Kidney (tissue), 14 donors: ENCODE results near the gene CYRIA. TPM values are rescaled to one million over a fixed set of nuclear protein-coding genes. Genes with fewer than 3 reads are reported as not detected.

ENCODE experiments used
- DNase-seq, 5 donors: peaks; one replicate each; pipeline ENCODE4 v3.0.0-alpha.2; 2013 to 2020
- FAIRE-seq: peaks from 2 replicates; lab custom pipeline; 2012; peaks lifted over from hg19 to GRCh38; lab: Jason Lieb, UNC
- H3K27ac ChIP-seq, 2 donors: one replicate each; pipeline ENCODE4 v1.7.0; 2013; ENCODE audit warnings: low read depth in 2 of 2, low read length in 2 of 2, inconsistent platforms in 1 of 2
- H3K27me3 ChIP-seq: one replicate; pipeline ENCODE4 v1.7.1; 2013; ENCODE audit warnings: low read length, inconsistent platforms; ENCODE audit not compliant: control insufficient read depth, insufficient read depth
- H3K36me3 ChIP-seq, 3 donors: one replicate each; pipeline versions ENCODE4 v1.7.0 to v1.7.1; 2013; ENCODE audit warnings: low read length in 3 of 3, control low read depth in 1 of 3, inconsistent platforms in 1 of 3; ENCODE audit not compliant: insufficient read depth in 3 of 3, control insufficient read depth in 2 of 3
- H3K4me1 ChIP-seq, 3 donors: one replicate each; pipeline versions ENCODE4 v1.7.0 to v1.7.1; 2013; ENCODE audit warnings: low read length in 3 of 3, inconsistent platforms in 1 of 3, low read depth in 1 of 3; ENCODE audit not compliant: control insufficient read depth in 2 of 3, insufficient read depth in 2 of 3
- H3K4me3 ChIP-seq, 3 donors: one replicate each; pipeline versions ENCODE4 v1.7.0 to v1.8.1; 2013; ENCODE audit warnings: low read length in 3 of 3, control low read depth in 1 of 3, inconsistent platforms in 1 of 3
- H3K9ac ChIP-seq, 3 donors: one replicate each; pipeline versions ENCODE4 v1.7.0 to v1.7.1; 2013; ENCODE audit warnings: low read length in 3 of 3, control low read depth in 1 of 3, inconsistent platforms in 1 of 3
- H3K9me3 ChIP-seq, 3 donors: one replicate each; pipeline versions ENCODE4 v1.7.0 to v1.7.1; 2013; ENCODE audit warnings: low read length in 3 of 3, control low read depth in 1 of 3, inconsistent platforms in 1 of 3; ENCODE audit not compliant: control insufficient read depth in 2 of 3, insufficient read depth in 1 of 3
- intact Hi-C: fragments of 100-400 bp; cut with DNase I; formaldehyde crosslinking; loops from one replicate; pipeline ENCODE4 v1.11.1; 2022
- polyA plus RNA-seq: library from polyadenylated mRNA; stranded (reverse); fragments of 350-450 nt; fragmentation: Illumina TruSeq; extraction: RNeasy Lipid Tissue Mini Kit (QIAGEN cat#74804); gene quantifications from one replicate; pipeline ENCODE4 v1.2.3, GENCODE V29; 2014; ENCODE audit warnings: low read depth, low replicate concordance; ENCODE audit not compliant: insufficient read depth
- total RNA-seq: library from RNA; stranded (reverse); fragmentation: NEBNext Ultra II Directional; extraction: Animal tissue kit (Norgen Biotek cat#: 25700); gene quantifications from one replicate; pipeline ENCODE4 v1.2.1, GENCODE V29; 2021
- TF ChIP-seq, protein P1 (sequence below): IDR thresholded peaks from 3 replicates; pipeline ENCODE4 v1.5.1; 2012; ENCODE audit warnings: mild to moderate bottlenecking, moderate library complexity, borderline replicate concordance; ENCODE audit not compliant: insufficient read depth; ENCODE audit errors: extremely low read depth
- donor health status: control.
- donor health status: control.
- donor health status: control.
- donor health status: control.
- donor health status: control.
- donor health status: DM: yes; HTN: yes; CAD: no.
- donor health status: Normal renal cell carcinoma (clear cell type).

CYRIA gene
- total and polyA plus RNA-seq, 2 donors from 2014 or later, result 1.0 to 11.8 TPM

DNA sequence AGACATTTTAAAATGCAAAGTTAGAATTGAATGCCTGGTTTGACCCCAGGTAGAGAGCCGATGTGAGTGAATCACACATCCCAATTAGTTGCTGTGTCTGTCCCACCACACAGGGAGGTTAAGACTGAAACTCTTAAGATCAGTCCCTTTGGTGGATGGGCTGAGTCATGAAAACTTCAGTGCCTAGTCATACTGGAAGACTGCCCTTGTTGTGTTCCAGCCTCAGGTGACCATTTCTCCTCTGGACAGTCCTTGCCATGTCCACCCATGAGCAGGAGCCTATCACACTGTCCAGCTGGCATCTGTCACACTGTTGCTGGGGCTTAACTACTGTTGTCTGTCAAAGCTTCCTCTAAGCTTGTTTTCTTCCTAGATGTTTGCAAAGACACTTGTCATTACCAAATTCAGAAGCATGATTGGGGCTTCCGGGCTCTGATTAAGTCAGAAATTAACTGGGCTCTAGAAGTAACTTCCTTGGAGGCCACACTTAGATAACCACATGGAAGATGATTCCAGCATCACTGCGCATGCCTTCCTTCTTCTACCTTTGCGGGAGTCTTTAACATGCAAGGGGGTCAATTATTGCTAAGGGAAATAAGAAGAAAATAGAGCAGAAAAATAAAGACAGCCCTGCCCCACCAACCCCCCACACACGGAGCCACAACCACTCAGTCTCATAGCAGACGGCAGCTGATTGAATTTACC lies 21.3 kb downstream of the CYRIA start:
- H3K27ac ChIP-seq, result no peak overlapping the region
- FAIRE-seq (no peak), DNase-seq (no peak)
- no peaks in the 10 kb centered on the region for H3K27me3 ChIP-seq
- intact Hi-C loops, result no loop called here
- no peak overlapping the region for H3K9ac ChIP-seq
- H3K4me3 ChIP-seq, result no peak overlapping the region
- TF ChIP-seq, protein P1, sequence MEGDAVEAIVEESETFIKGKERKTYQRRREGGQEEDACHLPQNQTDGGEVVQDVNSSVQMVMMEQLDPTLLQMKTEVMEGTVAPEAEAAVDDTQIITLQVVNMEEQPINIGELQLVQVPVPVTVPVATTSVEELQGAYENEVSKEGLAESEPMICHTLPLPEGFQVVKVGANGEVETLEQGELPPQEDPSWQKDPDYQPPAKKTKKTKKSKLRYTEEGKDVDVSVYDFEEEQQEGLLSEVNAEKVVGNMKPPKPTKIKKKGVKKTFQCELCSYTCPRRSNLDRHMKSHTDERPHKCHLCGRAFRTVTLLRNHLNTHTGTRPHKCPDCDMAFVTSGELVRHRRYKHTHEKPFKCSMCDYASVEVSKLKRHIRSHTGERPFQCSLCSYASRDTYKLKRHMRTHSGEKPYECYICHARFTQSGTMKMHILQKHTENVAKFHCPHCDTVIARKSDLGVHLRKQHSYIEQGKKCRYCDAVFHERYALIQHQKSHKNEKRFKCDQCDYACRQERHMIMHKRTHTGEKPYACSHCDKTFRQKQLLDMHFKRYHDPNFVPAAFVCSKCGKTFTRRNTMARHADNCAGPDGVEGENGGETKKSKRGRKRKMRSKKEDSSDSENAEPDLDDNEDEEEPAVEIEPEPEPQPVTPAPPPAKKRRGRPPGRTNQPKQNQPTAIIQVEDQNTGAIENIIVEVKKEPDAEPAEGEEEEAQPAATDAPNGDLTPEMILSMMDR, result no peak
- H3K36me3 ChIP-seq, result no peaks in the 10 kb centered on the region
- H3K4me1 ChIP-seq, result no peaks in the 10 kb centered on the region
- H3K9me3 ChIP-seq, result no peaks in the 10 kb centered on the region

DNA sequence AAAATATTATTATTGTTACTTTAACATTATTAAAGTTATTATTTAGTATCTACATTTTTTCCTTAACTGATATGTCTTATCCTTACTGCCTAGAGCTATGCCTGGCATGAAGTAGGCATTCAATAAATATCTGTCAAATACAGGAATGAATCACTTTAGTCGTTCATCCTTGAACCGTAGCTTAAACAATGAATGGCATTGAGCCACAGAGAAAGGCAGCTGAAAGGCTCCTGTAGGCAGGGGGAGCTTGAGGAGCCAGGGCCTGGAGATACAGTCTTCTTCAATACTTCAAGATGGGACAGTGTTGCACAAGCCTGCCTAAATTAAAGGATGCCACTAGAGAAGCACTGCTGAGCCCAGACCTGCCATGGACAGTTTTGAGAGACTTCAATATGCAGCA lies 22.5 kb downstream of the CYRIA start:
- TF ChIP-seq, protein P1, result no peak

DNA sequence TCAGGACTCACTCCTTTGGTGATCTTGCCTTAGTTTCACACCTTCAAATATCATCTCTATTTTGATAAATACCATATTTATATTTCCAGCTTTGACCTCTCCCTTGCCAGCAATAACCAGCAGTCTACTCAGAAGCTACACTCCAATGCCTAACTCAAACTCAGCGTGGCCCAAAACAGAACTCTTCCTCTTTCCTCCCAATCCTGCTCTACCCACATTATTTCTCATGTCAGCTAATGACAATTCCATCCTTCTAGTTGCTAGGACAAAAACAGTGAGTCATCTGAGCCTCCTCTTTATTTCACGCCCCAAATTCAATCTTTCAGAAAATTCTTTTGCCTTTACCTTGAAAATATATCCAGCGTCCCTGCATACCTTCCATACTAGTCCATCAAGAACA lies 23.5 kb downstream of the CYRIA start:
- no peak for FAIRE-seq
- no peaks in the 10 kb centered on the region for H3K4me1 ChIP-seq
- no peaks in the 10 kb centered on the region for H3K27me3 ChIP-seq

More for the DNA sequence above, 22.5 kb downstream of the CYRIA start:
- H3K36me3 ChIP-seq, result no peaks in the 10 kb centered on the region
- FAIRE-seq (no peak), DNase-seq (no peak)
- intact Hi-C loops, result no loop called here
- no peak overlapping the region for H3K4me3 ChIP-seq
- no peak overlapping the region for H3K27ac ChIP-seq
- H3K27me3 ChIP-seq, result no peaks in the 10 kb centered on the region
- no peaks in the 10 kb centered on the region for H3K9me3 ChIP-seq
- no peaks in the 10 kb centered on the region for H3K4me1 ChIP-seq
- no peak overlapping the region for H3K9ac ChIP-seq

More for the DNA sequence above, 23.5 kb downstream of the CYRIA start:
- Histone ChIP-seq H3K9ac (no peak overlapping the region), H3K4me3 (no peak overlapping the region), H3K36me3 (no peaks in the 10 kb centered on the region), H3K27ac (no peak overlapping the region), H3K9me3 (no peaks in the 10 kb centered on the region)
- TF ChIP-seq, protein P1, result no peak
- no peak for DNase-seq
- intact Hi-C loops, result no loop called here
